ENCODE results near the gene NR4A3.
"Not testable (repeated sequence)": the region's sequence is repeated elsewhere in the genome, so short reads cannot be mapped to it uniquely, and the experiment has no call there.

NR4A3 gene

DNA sequence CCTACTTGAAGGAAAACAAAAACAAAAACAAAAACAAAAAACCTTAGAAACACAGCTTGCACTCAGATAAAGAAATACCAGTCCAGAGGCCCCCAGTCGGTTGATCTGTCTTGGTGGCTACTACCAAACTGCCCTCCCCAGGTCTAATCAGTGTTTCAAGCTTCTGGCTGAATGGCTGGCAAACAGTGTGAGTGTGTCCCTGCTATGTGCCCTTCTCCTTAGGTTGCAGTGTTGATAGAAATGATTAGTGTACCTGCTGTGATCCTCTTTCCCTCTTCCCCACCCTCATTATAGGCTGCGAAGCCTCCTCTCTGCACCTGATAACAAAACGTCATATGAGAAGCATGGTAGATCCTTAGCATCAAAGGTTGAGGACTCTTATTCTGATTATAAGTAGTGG, 12.8 kb downstream of the NR4A3 start:
- DNase-seq (ENCODE audit: low spot score): no peak

DNA sequence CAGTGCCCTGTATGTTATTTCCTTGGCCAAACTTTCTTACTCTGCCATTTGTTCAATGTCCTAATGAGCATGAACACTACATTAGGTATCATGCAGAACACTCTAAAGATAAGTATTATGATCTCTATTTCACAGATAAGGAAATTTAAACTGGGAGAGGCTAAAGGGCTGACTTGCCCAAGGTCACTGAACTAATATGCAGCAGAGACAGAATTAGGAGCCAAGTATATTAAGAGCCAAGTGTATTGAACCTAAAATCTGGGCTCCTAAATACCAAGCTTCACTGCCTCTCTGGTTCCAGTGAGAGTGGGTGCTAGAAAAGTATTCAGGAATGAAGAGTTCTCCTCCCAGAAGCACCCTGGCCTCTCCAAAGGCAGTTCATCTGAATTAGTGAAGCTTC, 13.5 kb downstream of the NR4A3 start:
- no peak for DNase-seq (ENCODE audit: low spot score)

DNA sequence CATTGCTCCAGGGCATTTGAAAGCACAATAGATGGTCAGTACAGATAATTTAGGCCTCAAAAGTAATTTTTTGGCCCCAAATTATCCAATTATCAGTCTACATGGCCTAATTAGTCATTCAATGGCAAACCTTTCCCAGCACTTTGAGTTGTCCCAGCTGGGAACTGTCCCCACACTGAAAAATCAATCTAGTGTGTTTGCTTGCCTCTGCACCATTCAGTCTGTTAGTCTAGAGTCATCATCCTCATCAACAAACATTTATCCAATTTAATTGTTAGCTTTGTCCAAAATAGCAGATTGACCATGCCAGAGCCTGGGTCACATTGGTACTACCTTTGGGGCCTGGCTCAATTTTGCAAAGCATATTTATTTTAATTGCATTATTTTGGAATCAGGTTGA, 13.9 kb downstream of the NR4A3 start:
- no peak for DNase-seq (ENCODE audit: low spot score)

DNA sequence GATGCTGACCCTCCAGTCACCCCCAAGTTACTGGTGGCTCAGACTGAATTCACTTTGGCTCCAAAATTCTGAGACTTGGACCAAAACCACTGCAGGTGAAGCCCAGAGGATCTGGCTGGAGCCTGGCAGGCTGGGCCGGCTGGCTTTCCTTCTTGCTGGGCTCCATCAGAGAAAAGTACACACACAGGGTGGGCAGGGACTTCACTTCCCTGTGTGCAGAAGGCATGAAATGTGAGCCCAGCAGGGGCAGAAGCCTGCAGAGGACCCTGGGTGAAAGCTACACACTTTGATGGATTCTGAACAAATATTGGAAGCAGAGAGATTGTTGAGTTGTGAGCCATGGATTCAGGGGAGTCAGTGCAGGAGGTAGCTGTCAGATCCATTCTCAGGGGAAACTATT, 18.4 kb downstream of the NR4A3 start:
- DNase-seq (ENCODE audit: low spot score): no peak

DNA sequence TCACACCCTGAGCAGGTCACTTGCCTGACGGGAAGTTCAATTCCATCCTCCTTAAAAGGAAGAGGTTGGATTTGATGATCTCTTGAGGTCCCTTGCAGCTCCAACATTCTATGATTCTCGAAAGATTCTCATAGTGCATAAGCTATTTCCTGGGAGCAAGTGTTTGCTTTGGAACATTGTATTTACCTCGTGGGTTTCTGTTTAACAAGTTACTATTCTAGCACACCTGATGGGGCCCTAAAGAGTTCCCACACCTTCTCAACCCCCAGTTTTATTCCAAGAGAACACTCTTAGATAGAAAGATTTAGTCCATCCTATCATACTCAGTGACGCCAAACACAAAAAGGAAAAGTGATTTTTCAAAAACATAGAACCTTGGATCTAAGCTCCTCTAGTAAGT, 23.4 kb downstream of the NR4A3 start:
- no peak for DNase-seq (ENCODE audit: low spot score)

DNA sequence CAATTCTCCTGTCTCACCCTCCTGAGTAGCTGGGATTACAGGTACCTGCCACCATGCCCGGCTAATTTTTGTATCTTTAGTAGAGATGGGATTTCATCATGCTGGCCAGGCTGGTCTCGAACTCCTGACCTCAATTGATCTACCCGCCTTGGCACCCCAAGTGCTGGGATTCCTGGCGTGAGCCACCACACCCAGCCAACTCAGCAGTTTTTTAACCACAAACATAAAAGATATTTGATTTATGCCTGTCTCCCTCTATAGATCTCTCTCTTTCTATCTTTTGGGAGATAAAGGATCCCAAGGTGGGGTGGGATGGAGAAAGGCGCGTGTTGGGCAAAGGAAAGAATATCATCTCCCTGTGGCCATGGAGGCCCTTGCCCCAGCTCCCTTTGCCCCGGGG, 26.8 kb downstream of the NR4A3 start:
- DNase-seq (ENCODE audit: low spot score): no peak

DNA sequence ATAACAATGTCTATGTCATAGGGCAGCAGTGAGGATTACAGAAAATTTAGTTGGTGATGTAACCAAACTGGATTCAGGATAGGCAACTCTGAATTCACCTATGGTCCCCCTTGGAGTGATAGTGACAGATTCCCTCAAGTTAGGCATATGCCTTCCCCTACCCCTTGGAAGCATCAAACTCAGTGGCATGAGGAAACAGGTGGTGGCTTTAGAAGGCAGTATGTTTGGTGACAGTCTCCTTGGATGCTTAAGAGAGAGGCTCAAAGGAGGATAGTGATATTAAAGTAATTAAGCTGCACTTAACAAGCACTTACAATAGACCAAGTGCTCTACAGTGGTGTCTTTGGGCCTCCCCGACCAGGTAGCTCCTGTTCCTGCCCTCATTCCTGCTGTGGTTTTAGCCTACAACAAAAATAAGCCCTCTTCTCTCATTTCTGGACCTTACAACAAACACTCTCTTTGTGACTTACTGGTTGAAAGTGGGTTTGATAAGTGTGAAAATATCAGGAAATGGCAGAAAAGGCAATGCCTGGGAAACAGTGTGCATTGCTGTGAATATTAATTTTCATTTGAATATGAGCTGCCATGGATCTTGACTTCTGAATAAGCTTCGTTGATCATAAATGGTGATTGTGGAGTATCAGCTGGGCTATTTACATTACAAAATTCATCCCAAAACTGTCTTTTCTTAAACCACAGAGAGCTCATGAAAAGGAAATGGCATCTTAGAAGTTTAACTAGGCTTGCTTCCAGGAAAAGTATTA, 29.2 kb downstream of the NR4A3 start:
- no peak for DNase-seq (ENCODE audit: low spot score)

DNA sequence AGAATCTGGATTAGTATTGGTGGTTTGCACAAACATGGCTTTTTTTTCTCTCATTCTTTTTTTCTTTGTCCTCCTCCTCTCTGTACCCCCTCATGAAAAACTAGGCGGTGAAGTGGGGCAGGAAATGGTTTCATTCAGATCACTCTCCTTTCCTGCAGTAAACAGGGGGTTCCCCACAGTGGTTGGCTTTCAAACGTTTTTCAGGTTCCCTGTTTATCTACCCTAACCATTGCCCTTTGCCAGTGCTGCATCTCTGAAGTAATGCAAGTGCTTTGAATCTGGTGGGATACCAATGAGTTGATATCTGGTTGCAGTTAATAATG, 29.8 kb downstream of the NR4A3 start:
- DNase-seq (ENCODE audit: low spot score): no peak

DNA sequence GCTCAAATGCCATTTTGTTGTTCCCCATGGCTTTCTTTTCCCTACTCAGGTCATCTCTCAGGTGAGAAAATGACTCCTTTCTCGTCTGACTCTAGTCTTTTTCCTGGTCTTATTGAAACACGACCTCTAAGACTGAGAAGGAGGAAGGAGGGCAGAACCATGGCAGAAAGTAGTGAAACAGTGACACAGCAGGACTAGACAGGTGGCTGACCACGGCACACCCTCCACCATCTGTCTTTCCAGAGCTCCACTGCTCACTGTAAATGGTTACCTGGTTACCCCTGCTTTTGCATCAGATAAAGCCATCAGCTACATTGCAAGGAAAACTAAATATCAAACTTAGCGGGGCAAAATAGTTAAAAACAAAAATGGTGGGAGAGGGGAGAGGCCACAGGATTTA, 30.9 kb downstream of the NR4A3 start:
- DNase-seq (ENCODE audit: low spot score): no peak

DNA sequence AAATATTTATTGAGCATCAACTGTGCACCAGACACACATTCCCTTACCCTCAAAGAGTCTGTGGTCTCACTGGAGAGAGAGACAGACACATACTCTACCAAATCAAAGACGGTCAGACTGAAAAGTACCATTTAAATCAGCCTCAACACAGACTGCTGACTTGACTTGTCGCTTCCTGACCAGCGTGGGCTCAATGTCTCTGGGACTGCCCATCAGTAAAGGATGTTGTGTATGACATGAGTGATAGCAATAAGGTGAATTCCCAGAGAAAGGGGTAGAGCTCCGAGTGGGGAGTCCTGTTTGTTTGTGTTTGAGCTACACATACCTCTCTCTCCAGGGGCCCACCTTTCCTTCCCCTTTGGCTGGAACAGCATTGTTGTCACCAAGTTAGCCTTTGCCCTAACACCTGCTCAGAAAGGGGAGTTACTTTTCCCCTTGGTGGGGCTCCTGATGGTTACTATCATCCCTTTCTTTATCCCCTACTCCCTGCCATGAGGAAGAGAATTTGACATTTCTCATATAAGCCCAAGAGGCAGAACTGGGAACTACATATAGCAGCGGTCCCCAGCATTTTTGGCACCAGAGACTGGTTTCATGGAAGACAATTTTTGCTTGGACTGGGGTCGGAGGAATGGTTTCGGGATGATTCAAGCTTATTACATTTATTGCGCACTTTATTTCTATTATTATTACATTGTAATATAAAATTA, 33.9 kb downstream of the NR4A3 start:
- no peak for DNase-seq (ENCODE audit: low spot score)

DNA sequence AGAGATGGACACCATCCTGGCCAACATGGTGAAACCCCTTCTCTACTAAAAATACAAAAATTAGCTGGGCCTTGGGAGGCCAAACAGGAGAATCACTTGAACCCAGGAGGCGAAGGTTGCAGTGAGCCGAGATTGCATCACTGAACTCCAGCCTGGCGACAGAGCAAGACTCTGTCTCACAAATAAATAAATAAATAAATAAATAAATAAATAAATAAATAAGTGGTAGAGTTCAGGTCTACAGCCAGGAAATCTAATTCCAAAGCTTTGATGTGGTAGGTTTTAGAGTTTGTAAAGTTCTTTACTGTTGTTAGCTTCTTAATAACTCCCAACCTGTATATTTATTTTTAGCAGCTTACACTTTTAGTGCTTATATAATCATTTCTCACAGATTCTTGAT, 35.9 kb downstream of the NR4A3 start:
- not testable (repeated sequence) for DNase-seq (ENCODE audit: low spot score)

DNA sequence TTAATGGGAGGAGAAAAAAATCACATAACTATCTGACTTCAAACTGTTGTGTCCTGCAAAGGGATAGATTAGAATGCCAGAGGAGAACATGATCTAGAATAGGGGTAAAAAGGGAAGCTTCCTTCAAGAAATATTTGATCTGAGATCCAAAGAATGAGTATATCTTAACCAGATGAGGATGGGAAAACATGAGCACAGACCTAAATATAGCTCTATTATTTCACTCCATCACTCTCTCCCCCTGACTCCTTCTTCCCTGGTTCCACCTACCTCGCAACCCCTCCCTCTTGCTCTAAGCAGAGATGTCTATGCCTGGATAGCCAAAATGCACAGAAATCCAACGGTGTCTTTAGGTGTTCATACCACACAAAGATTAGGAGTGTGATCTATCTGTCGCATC, 36.4 kb downstream of the NR4A3 start:
- no peak for DNase-seq (ENCODE audit: low spot score)

DNA sequence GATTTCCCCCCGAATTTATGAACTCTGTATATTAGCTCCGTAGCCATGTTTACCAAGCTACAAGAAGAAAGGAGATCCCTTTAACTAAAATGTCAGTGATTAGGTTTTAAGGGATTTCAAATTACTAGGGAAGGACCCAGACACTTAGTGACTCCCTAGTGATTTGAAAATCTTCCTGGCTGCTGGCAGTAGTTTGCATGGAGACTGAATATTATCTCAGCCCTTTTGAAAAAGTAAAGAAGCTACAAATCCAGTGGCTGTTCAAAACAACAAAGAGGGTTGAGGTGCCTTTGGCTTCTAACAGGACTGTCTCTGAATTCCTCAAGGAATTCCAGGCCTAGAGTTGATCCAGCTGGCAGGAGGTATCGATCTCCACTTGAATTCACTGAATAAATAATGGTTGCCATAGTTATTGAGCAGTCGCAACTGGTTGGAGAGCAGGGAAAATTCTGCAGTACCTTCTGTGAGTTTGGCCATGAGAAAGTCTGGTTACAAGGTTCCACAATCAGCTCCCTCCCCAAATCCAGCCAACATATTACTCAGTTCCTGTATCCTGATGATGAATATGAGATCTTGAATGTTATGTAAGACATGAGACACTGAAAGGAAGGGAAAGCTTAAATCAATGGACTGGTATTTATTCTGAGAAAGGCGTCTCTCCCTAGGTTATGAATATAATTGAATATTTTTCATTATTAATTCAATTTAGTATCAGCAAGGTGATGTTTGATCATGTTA, 37.7 kb downstream of the NR4A3 start:
- peak; percentile 46 for DNase-seq (ENCODE audit: low spot score)

DNA sequence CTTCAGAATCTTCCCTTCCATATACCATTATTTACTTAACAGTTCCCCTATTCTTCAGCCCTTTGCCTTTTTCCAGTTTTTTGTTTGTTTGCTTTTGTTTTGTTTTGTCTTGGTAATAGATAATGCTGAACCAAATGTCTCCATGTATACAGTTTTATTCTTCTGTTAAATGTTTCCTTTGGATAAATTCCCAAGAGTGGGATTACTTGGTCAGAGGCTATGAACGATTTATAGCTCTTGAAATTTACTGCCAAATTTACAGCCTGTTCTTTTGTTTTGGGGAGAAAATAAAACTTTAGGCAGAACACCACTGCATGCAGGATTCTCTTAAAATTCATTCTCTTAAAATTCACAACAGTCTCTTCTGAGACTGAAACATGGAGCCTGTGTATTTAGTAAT, 38.6 kb downstream of the NR4A3 start:
- no peak for DNase-seq (ENCODE audit: low spot score)

DNA sequence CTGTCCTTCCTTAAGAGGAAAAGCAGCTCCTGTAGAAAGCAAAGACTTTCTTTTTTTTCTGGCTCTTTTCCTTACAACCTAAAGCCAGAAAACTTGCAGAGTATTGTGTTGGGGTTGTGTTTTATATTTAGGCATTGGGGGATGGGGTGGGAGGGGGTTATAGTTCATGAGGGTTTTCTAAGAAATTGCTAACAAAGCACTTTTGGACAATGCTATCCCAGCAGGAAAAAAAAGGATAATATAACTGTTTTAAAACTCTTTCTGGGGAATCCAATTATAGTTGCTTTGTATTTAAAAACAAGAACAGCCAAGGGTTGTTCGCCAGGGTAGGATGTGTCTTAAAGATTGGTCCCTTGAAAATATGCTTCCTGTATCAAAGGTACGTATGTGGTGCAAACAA, 42.3 kb downstream of the NR4A3 start:
- no peak for DNase-seq (ENCODE audit: low spot score)

DNA sequence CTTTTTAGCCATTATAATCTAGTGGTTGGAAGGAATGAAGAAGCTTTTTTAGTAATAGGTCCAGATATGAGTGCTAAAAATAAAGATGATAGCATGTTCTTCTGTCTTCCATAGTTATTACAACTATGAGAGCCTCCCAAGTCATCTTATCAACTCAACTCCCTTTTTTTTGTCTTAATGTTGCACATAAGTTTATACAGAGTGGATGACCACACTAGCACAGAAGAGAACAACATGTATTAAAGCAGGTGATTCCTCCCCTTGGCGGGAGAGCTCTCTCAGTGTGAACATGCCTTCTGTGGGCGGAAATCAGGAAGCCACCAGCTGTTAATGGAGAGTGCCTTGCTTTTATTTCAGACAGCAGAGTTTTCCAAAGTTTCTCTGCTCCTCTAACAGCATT, 44.7 kb downstream of the NR4A3 start:
- no peak for DNase-seq (ENCODE audit: low spot score)

DNA sequence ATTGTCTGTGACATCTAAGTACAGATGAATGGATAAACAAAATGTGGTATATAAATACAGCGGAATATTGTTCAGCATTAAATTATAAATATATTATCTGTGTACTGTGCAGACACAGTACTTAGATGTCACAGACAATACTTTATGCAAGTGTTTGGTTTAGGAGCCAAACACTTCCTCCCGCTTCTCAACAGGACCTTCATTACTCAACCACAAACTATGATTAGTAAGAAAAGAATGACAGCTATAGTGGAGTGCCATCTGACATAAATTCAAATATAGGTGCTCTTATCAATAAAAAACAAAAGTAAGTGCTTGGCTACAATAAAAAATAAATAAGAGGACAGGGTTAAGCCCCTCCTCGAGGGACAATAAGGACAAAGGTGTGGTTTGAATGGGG, 45.9 kb downstream of the NR4A3 start:
- no peak for DNase-seq (ENCODE audit: low spot score)

DNA sequence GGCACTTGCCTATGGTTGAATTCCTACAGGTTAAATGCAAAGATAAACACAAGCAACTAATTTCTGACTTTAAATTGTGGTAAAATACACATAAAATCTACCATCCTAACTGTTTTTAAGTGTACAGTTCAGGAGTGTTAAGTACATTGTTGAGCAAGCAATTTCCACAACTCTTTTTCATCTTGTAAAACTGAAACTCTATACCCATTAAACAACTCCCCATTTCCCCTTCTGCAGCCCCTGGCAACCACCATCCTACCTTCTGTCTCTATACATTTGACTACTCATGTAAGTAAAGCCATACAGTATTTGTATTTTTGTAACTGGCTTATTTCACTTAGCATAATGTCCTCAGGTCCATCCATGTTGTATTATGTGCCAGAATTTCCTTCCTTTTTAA, 46.3 kb downstream of the NR4A3 start:
- no peak for DNase-seq (ENCODE audit: low spot score)

DNA sequence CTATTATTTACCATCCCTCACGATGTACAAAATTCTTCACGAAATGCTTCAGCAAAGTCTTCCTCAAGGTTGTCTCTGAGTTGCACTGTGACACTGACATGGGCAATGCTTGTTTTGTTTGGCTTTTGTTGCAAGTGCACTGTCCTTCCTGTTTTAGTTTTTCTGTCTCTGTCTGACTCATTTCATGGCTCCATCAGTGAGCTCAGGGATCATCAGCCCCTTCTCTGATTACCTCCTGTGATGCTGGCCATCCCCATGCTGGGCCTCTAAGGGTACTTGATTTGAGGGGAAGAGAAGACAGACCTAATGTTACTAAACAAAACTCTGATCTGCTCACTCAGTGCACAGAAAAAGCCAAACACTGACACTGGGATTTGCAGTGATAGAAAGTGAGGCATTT, 47.2 kb downstream of the NR4A3 start:
- DNase-seq (ENCODE audit: low spot score): no peak

DNA sequence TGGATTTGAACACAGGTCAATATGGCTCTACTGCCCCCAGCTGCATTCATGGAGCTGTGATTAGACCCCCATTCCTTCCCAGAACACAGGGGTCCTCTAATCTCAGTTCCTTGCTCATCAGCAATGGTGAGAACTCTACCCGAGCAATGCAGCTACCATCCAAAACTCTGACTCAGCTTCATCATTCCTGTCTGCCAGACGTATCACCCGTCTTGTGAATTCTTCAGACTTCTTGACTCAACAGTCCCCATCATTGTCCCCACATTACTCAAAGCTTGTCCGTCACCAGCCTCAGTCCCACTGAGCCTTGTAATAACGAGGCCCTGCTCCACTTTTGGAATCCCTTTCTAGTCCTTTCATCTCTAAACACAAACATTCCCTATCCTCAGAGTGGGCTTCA, 48.4 kb downstream of the NR4A3 start:
- DNase-seq (ENCODE audit: low spot score): peak; percentile 53

DNA sequence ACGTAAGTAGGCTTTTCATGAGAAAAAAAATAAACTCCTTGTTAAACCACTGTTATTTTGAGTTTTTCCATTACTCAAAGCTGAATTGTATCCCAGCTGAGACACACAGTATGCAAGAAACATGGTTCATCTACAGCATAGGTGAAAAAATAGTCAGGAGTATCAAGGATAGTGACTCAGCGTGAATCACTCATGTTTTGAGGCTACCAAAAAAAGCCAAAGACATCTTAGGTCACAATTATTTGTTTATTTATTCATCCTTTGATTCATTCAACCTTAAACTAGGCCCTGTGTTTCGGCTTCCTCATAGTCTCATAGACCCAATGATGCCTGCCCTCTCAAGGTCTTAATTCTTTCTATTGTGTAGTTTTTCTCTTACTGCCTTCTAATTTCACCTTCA, 51.8 kb downstream of the NR4A3 start:
- DNase-seq (ENCODE audit: low spot score): peak; percentile 40

DNA sequence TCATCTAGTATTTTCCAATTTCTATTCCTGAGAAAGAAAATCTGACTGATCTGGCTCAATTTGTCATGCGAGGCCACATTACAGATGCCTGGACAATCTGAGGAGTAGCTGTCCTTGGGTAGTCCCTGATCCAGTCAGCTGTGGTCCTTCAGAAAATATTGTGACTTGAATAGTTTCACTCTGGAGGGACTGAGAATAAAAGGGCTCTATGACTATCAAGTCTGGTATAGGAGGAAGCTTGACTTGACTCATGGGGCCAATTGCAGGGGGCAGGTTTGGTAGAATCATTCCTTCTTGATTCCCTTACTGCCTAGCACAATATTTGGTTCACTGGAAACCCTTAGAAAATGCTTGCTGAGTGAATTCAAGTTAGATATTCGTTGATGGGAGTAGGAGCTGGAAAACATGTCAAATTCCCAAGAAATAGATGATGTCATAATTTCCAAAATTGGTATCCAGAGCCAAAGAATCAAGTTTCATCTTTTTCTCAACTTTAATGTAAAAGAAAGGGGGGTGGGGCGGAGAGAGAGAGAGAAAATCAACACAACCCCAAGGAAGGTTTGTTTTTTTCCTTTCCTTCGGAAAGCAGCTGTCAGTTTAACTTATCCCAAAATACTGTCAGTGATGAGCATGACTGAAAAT, 52.4 kb downstream of the NR4A3 start:
- no peak for DNase-seq (ENCODE audit: low spot score)

DNA sequence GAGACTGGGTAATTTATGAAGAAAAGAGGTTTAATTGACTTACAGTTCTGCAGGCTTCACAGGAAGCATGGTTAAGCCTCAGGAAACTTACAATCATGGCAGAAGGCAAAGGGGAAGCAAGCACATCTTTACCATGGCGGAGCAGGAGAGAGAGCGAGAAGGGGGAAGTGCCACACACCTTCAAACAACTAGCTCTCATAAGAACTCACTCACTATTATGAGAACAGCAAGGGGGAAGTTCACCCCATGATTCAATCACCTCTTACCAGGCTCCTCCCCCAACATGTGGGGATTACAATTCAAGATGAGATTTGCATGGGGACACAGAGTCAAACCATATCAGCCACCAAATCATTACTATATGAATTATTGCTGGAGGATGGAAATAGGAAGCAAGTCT, 54.5 kb downstream of the NR4A3 start:
- DNase-seq (ENCODE audit: low spot score): no peak

All from AG20443 (cell line).